C4-2B (cell line): ENCODE results near the gene C2CD2L.
"Not testable (repeated sequence)": the region's sequence is repeated elsewhere in the genome, so short reads cannot be mapped to it uniquely, and the experiment has no call there.

Experiments
- H3K27ac ChIP-seq: fragments of 450-650 bp; 2 replicates; pipeline ENCODE4 v1.5.1; 2017
- ZFX ChIP-seq: fragments of 450-650 bp; IDR thresholded peaks from 2 replicates; pipeline ENCODE4 v1.6.1; 2017
- TF ChIP-seq, protein P1 (sequence below): fragments of 450-650 bp; conservative IDR thresholded peaks from 2 replicates; pipeline ENCODE4 v1.5.1; 2017; ENCODE audit warnings: mild to moderate bottlenecking

Gene C2CD2L

DNA sequence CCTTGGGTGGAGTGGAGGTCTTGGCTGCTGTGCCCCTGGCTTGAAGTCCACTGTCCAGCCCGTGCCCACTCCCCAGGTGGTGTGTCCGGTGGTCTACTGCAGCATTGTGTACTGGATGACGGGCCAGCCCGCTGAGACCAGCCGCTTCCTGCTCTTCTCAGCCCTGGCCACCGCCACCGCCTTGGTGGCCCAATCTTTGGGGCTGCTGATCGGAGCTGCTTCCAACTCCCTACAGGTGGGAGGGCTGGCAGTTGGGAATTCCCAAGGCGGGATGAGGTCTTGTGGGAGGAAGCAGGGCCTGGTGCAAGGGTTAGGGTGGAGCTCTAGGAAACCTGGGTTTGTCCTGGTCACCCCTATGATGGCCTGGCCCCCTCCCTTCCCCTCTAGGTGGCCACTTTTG lies 53.0 kb downstream of the C2CD2L start:
- TF ChIP-seq ZFX = no peak
- TF ChIP-seq, protein P1, sequence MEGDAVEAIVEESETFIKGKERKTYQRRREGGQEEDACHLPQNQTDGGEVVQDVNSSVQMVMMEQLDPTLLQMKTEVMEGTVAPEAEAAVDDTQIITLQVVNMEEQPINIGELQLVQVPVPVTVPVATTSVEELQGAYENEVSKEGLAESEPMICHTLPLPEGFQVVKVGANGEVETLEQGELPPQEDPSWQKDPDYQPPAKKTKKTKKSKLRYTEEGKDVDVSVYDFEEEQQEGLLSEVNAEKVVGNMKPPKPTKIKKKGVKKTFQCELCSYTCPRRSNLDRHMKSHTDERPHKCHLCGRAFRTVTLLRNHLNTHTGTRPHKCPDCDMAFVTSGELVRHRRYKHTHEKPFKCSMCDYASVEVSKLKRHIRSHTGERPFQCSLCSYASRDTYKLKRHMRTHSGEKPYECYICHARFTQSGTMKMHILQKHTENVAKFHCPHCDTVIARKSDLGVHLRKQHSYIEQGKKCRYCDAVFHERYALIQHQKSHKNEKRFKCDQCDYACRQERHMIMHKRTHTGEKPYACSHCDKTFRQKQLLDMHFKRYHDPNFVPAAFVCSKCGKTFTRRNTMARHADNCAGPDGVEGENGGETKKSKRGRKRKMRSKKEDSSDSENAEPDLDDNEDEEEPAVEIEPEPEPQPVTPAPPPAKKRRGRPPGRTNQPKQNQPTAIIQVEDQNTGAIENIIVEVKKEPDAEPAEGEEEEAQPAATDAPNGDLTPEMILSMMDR = no peak
- H3K27ac ChIP-seq = no peak overlapping the region

DNA sequence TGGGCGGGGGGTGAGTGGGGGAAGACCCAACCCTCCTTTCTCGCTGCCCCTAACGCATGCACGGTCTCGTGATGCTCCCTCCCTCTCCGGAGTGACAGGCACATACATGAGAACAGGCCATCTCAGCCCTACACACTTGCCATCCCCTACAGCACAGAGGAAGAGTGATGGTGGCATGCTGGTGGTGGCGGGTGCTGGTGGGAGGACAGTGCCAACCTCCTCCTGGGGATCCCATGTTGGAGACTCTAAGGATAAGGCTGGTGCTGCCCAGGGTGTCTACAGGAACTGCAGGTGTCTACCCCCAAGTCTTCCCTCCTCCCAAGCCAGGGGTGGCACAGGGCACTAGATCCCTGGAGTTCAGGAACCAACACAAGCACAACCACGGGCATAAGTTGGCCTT lies 54.7 kb downstream of the C2CD2L start:
- TF ChIP-seq ZFX = no peak
- TF ChIP-seq, protein P1 = no peak
- H3K27ac ChIP-seq = no peak overlapping the region

DNA sequence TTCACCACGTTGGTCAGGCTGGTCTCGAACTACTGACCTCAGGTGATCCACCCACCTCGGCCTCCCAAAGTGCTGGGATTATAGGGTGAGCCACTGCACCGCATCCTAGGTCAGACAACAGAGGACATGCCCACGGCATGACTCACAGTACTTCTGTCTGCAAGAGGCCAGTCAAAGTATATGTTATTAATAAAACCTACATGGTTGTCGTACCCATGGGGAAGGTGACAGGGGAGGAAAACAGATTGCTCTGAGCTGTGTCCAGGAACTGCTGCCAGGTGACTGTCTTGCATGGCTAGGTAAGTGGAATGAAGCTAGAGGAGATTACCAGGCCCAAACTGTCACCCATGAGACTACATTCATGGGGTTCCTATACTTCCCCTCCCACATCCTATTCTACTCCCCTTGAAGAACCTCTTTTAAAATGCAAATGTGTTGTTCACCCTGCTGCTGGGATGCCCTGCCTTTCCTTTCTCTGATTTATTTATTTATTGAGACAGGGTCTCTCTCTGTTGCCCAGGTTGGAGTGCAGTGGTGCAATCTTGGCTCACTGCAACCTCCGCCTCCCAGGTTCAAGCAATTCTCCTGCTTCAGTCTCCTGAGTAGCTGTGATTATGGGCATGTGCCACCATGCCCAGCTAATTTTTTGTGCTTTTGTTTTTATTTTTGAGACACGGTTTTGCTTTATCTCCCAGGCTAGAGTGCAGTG lies 59.4 kb downstream of the C2CD2L start:
- TF ChIP-seq, protein P1 = no peak
- TF ChIP-seq ZFX = no peak
- H3K27ac ChIP-seq = no peak overlapping the region

DNA sequence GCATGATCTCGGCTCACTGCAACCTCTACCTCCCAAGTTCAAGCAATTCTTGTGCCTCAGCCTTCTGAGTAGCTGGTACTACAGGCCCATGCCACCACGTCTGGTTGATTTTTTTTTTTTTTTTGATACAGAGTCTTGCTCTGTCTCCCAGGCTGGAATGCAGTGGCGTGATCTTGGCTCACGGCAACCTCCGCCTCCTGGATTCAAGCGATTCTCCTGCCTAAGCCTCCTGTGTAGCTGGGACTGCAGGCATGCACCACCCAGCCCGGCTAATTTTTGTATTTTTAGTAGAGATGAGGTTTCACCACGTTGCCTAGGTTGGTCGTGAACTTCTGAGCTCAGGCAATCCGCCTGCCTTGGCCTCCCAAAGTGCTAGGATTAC lies 59.9 kb downstream of the C2CD2L start:
- H3K27ac ChIP-seq = not testable (repeated sequence)

DNA sequence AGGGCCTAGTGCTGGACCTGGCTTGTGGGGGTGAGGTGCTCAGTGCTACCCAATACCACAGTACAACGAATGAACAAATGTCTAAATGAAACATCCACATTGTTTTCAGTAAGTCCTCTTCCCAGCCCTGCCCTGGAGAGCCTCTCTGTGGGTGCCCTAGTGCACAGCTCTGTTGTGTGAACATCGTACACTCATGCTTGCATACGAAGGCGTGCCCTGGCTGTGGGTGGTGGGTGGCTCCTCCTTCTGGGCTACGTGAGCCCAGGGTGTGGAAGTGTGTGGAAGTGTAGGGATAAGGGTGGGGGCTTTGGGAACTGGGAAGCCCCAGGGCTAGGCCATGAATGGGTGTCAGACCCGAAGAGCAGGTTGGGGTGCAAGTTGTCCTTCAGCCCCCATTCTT lies 60.8 kb downstream of the C2CD2L start:
- TF ChIP-seq, protein P1 = no peak
- no peak for TF ChIP-seq ZFX
- no peak overlapping the region; the same call in 1 of the 2 replicates for H3K27ac ChIP-seq
